HG02678 (cell line): ENCODE results near the gene TMSB10.
A peak's percentile ranks its signal among the peaks of the same experiment; 100 is the strongest.
"Not testable (repeated sequence)": the region's sequence is repeated elsewhere in the genome, so short reads cannot be mapped to it uniquely, and the experiment has no call there.

Experiments used
- ATAC-seq: cut with Tn5 transposase; IDR thresholded peaks from one replicate; pipeline ENCODE4 v1.9.1; 2021; ENCODE audit warnings: mild to moderate bottlenecking, moderate library complexity; ENCODE audit not compliant: unreplicated experiment

Gene TMSB10

DNA sequence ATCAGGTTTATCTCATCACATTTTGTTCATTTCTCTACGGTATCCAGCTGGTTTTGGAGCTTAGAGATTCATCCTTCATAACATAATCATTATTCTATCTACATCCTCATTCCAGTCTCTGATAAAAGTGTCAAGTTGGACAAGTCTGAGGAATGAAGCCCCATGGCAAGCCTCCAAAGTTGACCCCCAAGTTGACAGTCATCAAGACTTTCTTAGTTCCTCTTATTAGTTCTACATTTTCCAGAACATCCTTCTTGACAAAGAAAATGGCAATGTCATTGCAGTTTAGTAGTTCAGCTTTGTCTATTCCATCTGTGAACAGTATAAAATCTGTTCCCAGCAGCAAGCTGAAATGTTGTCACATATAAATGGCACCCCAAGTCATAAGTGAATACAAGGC, 4.5 kb upstream of the TMSB10 start:
- no peak for ATAC-seq

DNA sequence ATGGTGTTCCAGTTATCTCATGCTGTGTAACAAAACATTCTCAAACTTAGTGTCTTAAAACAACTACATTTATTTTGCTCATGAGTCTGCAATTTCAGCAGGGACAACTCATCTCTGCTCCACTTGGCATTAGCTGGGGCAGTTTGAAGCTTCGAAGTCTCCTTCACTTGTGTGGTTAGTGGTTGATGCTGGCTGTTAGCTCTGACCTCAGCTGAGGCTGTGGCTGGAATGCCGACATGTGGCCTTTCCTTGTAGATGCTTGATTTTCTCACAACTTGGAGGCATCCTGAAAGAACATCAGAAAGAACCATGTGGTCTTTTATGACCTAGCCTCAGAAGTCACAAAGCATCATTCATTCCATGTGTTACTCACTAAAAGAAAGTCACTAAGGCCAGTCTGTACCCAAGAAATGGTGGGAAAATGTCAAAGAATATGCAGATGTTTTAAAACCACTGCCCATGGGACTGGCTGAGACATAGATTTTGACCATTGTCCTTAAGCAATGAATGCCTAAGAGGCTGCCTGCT, 3.8 kb upstream of the TMSB10 start:
- ATAC-seq, result no peak

DNA sequence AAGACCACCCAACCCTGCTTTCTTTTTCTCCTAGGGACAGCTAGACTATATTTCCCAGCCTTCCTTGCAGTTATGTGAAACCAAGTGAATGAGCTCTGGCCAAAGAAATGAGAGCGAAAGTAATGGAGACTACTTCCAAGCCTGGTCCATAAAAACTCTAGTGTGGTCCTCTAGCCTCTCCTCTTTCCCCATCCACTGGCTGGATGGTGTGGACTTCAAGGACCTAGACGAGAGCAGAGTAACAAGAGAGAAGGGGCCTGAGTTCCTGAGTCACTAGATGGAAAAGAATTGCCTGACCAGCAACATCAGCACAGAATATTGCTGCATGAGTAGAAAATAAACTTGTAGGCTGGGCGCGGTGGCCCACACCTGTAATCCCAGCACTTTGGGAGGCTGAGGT, 2.9 kb upstream of the TMSB10 start:
- ATAC-seq, result no peak

DNA sequence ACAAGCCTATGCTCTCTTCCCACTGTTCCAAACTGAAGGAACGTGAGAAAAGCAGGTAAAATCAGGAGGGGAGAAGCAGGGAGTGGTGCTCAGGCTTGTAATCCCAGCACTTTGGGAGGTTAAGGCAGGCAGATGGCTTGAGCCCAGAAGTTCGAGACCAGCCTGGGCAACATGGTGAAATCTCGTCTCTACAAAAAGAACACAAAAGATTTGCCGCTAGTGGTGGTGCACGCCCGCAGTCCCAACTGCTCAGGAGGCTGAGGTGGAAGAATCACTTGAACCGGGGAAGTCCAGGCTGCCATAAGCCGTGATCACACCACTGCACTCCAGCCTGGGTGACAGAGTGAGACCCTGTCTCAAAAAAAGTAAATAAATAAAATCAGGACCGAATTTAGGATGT, 1.3 kb upstream of the TMSB10 start:
- no peak for ATAC-seq

DNA sequence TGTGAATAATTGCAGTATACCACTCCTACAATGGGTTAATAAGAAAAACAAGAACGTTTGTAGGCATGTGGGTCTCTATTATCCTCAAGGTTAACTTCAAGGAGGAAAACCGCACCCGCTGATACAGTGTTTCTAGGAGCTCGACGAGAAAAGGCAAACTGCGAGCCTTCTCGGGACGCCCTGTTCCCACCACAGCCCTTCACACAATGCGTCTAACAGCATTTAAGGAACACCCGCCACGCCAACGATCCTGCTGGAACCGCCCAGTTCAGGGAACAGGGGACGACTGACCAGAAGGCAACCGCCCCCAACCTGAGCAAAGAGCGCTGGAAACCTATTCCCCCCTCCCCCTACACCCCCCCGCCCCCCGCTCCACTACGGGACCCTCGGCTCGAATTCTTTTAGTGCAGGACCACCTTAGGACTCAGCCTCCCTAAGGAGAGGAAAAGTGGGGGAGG, 710 bp upstream of the TMSB10 start:
- no peak for ATAC-seq

DNA sequence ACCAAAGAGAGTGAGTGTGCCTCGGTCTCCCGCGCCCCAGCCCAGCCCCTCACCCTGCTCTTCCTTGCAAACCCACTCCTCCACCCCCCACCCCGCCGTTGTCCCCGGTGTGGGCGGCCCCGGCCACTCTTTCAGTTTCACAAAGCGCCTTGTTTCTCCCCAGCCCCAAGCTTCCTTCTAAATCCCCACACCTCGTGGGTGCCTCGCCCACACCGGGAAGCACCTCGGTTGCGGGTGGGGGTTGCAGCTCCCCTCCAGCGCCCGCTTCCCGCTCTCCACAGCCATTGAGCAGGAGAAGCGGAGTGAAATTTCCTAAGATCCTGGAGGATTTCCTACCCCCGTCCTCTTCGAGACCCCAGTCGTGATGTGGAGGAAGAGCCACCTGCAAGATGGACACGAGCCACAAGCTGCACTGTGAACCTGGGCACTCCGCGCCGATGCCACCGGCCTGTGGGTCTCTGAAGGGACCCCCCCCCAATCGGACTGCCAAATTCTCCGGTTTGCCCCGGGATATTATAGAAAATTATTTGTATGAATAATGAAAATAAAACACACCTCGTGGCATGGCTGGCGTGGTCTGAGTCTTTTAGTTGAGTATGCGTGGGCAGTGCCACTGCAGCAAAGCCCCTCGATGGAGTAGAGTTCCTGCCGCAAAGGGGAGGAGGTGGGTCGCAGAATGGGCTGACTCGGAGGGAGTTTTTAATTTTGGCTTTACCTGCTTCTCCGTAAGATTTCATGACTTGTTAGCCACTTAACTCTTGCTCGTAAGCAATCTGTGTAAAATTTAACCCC, 848 bp downstream of the TMSB10 start:
- ATAC-seq, result peak; percentile 30

DNA sequence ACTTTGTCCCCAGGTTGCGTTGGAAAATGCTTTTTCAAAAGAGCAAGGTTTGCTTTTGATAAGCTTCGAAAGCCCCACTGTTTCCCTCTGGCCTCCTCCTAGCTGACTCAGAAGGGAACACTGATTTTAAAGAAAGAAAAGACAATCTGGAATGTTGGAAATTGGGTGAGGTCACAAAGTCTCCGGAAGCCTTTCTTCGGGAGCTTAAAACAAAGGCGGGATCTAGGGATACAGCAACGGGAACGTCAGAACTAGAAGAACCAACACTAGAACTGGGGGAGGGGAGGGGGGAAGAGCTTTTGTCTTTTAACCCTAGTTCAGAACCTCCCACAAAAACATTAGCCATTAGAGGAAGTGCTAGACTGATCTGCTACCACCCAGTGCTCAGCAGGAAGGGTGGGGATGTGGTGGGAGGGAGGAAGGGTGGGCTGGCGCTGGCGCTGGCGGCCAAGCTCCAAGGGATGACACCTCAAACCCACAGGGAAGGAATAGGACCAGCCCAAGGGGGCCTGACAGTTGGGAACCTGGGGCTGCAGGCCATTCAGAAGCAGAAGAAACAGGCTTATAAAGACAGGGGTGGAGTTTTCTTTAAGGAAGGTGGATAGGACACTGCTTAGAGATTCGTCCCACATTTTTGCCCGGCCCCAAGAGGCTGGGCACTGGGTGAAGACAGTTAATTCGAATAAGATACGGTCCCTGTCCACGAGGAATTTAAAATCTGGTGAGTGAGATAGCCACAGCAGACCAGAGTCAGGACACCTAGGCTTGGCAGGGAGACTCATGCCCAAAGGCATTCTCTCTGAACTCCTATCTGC, 1.7 kb downstream of the TMSB10 start:
- peak; percentile 36 for ATAC-seq

DNA sequence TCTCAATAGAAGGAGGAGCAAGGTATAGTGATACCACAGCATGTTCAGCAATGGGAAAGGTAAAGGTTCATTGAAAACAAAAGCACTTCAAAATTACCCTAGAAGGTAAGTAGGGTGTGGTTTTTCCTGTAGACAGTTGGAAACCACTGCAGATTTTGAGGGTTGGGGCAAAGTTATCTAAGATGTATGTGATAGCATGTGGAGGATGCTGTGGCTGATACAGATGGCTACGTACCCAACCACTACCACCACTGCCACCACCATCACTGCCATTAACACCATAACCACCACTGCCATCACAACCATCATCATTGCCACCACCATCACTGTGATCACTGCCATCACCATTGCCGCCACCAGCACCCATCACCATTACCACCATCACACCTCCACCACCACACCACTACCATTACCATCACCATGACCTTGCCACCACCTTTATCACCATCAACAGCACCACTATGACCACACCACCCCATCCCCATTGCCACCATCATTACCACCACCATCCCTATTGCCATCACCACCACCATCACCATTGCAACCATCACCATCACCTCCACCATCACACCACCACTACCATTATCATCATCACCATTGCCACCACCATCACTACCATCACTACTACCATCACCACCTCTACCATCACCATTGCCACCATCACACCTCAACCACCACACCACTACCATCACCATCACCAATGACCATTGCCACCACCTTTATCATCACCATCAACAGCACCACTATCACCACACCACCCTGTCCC, 3.7 kb downstream of the TMSB10 start:
- ATAC-seq, result no peak

DNA sequence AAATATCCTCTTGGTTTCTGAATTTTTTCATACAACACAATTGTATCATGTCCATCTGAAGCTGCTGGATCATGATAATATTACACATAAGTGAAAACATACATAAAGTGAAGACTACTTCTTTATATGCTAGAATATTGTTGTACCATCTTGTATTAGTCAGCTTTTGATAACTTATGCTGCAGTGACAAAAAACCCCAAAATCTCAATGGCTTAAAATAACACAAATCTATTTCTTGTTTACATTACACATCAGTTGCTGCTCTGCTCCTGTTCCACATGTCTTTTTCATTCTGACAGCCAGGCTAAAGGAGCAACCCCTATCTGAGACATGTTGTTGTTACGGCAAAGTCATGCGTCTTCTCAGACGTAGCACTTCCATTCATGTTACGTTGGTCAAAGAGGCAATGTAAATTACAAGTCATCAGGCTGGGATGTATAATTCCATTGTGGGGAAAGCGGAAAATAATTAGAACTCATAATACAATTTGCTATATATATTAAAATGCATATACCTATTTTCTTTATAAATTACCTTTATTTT, 5.8 kb downstream of the TMSB10 start:
- no peak for ATAC-seq

DNA sequence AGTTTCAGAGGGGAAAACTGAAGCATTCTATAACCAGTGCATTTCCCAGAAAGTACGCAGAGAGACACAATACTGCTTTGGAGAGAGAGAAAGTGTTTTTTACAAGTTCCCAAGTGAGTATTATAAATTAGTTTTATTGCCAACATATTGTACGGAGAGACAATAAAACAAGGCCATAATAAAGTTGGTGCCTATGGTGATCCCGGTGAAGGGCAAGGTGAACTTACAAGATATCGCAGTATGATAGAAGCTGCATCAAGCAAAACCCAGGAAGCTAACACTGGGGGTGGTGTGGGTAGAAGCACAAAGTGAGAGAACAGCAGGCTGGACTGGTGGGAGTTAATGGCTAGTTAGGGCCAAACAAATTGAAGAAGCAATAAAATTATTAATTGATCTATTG, 7.5 kb downstream of the TMSB10 start:
- ATAC-seq, result no peak

DNA sequence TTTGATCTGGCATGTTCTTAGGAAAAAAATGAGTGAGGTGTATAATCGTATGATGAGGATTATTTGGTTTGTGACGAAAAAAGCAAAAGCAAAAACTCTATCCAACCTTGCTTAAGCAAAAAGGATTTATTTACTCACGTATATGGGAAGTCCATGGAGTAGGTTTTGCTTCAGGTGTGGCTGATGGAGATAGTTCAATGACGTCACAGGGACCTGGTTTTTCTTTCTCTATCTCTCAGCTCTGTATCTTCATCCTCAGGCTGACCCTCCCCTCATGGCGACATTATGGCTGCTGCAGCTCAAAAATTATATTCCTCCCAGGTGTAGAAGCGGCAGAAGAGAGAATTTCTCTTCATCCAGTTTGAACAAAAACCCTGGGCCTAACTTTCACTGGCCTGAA, 8.9 kb downstream of the TMSB10 start:
- ATAC-seq, result no peak

DNA sequence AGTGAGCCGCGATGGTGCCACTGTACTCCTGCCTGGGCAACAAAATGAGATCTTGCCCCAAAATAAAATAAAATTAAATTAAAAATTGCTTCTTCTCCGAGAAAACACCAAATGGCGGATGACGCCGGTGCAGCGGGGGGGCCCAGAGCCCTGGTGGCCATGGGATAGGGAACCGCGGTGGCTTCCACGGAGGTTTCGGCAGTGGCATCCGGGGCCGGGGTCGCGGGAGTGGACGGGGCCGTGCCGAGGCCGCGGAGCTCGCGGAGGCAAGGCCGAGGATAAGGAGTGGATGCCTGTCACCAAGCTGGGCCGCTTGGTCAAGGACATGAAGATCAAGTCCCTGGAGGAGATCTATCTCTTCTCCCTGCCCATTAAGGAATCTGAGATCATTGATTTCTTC, 10.2 kb downstream of the TMSB10 start:
- not testable (repeated sequence) for ATAC-seq

DNA sequence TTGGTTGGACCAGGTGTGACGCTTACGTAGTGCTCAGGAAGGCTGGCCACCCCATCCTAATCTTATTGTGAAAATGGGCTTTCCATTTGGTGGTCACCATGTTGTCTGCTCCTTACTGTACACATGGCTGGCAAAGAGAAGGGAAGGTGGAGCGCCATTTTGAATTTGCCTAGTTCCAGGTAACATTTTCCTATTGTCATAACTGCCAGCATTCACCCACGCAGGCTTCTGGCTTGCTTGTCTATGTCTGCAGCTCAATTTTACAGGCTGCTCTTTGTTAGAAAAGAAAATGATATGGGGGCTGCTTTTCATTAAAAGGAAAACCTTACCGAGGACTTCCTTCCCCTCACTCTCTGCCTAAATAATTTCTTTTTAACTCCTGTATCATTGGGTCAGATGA, 12.4 kb downstream of the TMSB10 start:
- not testable (repeated sequence) for ATAC-seq

DNA sequence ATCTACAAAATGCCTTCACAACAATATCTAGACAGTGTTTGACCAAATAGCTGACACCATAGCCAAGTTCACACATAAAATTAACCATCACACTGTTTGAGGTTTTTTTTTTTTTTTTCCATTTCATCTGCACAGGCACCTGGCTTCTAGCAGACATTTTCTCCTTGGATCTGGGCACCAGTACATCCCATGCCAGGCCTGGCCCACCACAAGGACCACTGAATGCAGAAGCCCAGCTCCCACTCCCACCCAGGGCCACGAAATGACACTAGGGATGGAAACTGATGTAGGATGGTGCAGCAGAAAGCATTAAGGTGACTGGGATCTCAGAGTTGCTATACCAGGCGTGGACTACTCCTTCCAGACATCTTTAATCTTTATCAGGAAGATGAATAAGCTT, 13.0 kb downstream of the TMSB10 start:
- ATAC-seq, result no peak

DNA sequence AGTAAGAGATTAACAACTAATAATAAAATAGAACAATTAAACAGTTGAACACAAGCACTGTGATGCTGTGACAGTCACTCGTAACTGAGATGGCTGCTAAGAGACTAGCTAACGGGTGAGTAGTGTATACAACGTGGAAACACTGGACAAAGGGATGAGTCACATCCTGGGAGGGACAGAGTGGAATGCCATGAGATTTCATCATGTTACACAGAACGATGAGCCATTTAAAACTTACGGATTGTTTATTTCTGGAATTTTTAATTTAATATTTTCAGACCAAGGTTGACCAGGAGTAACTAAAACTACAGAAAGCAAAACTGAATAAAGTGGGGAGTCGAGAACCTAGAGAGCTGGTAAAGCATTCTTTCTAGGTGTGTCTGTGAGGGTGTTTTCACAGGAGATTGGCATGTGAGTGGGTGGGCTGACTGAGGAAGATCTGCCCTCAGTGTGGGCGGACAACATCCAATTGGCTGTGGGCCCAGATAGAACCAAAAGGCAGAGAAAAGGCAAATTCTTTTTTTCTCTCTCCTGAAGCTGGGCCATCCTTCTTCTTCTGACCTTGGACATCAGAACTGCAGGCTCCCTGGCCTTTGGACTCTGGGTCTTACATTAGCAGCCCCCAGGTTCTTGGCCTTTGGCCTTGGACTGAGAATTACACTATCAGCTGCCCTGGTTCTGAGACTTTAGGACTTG, 14.6 kb downstream of the TMSB10 start:
- peak; percentile 48 for ATAC-seq

DNA sequence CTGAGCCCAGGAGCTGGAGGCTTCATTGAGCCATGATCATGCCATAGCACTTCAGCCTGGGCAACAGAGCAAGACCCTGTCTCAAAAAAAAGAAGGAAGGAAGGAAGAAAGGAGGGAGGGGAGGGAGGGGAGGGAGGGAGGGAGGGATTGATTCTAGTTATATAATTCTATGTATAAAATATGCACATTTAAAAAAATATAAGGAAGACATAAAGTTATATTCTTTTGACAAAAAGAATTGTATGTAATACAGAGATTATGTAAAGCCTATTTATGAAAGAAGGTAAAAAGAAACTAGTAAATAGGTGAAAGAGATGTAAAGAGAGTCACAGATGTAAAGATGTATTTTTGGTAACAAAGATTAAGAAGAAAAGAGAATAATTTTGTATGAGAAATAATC, 17.6 kb downstream of the TMSB10 start:
- ATAC-seq, result no peak

DNA sequence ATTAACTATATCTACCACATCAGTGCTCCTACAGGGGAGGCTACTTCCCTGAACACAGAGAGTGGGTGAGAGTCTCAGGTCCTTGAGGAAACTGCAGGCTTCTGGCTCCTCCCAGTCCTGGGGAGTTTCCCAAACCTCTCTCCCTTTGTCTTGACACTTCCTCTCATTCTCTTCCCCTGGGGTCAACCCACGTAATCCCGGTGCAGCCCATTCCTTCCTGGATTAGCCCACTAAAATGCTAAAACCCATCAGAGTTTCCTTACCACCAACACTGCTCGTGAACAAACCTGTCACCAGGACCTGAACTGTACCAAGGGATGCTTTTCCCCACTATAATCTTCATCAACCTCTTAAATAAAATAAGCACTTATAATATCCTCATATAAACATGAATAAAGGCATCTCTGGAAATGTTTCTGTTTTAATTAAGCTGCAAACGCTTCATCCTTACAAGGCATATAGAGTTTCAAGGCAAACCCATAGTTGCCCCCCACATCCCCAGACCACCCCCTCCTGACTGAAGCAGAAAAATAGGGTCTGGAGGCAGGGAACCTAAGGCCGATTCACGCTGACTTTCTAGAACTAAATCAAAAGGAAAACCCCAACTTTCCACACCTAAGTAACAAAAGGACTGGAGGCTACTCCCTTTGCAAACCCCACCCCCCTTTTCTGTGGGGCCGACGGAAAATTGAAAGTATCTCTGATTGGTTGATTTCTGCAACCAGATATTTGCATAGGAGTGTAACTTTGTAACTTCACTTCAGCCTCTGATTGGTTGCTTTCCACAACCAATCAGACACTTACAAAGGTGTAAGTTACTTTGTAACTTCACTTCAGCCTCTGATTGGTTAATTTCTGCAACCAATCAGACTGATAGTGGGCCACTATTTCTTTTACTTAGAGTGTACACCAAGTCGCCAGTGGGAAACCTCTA, 19.0 kb downstream of the TMSB10 start:
- peak; percentile 32 for ATAC-seq

DNA sequence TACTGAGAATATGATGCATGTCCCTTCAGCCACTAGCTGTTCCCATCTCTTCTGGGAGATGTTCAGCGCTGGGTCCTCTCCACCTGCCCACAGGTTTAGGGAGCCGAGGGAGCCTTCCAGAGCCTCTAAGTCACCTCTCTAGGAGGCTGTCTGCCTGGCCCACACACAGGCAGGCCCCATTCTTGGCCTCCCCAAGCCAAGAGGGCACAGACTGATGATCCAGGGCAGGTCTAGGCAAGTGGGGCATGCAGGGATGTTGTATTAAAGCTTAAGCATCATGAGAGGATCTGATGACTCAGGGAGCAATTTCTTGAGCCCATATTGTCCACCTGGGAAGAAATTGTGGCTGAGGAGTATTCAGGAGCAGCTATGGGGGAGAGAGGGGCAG, 19.9 kb downstream of the TMSB10 start:
- ATAC-seq, result peak; percentile 0

DNA sequence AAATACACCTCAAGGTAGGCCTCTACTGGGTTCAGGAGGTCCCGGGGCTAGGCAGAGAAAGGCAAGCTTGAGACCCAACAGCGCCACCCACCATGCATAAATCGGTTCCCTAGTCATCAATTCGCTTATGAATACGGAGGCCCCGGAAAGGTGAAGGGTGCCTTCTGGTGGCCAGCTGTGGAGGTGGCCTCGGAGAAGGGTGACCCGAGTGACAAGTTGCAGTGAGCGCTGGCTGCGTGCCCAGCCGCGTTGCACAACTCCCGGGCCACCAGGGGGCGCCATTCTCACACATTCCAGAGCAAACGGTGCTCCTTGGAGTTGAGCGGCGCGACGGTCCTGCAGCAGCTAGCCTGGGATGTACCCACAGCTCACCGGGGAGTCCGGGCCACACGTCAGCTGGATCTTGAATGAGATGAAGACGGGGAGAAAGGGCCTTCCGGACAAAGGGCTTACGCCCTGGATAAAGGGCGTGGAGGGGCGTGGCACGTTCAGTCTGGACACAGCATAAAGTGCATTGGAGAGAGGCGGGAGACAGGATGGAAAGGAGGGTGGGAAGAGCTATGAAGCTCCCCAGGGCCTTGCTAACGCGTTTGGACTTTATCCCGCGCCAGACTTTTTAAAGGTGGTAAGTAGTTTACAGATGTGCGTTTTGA, 20.4 kb downstream of the TMSB10 start:
- ATAC-seq, result peak; percentile 77
